Ishikawa (cell line): ENCODE data around the gene PSMC6.

Experiments
- CEBPB ChIP-seq: IDR thresholded peaks from 2 replicates; pipeline ENCODE4 v1.6.1; 2012
- CREB1 ChIP-seq: IDR thresholded peaks from 2 replicates; pipeline ENCODE4 v1.6.1; 2012; ENCODE audit warnings: low read depth
- EGR1 ChIP-seq: IDR thresholded peaks from 2 replicates; pipeline ENCODE4 v1.6.1; 2012
- EP300 ChIP-seq: IDR thresholded peaks from 2 replicates; pipeline ENCODE4 v1.6.1; 2012; ENCODE audit warnings: borderline replicate concordance
- FOXM1 ChIP-seq: IDR thresholded peaks from 2 replicates; pipeline ENCODE4 v1.6.1; 2012; ENCODE audit warnings: low read depth, borderline replicate concordance
- NFIC ChIP-seq: IDR thresholded peaks from 2 replicates; pipeline ENCODE4 v1.6.1; 2012
- RAD21 ChIP-seq: IDR thresholded peaks from 2 replicates; pipeline ENCODE4 v1.6.1; 2012; ENCODE audit warnings: low read depth
- TAF1 ChIP-seq: IDR thresholded peaks from 2 replicates; pipeline ENCODE4 v1.6.1; 2012; ENCODE audit warnings: low read depth, mild to moderate bottlenecking
- TCF12 ChIP-seq: IDR thresholded peaks from 2 replicates; pipeline ENCODE4 v1.6.1; 2012; ENCODE audit warnings: low read depth
- TEAD4 ChIP-seq: IDR thresholded peaks from 2 replicates; pipeline ENCODE4 v1.6.1; 2012
- YY1 ChIP-seq: IDR thresholded peaks from 2 replicates; pipeline ENCODE4 v1.6.1; 2012; ENCODE audit warnings: low read depth
- ZBTB7A ChIP-seq: IDR thresholded peaks from 2 replicates; pipeline ENCODE4 v1.6.1; 2012; ENCODE audit warnings: low read depth
- TF ChIP-seq, protein P1 (sequence below): IDR thresholded peaks from 2 replicates; pipeline ENCODE4 v1.6.1; 2012; ENCODE audit warnings: low read depth, mild to moderate bottlenecking
- TF ChIP-seq, protein P2 (sequence below): IDR thresholded peaks from 2 replicates; pipeline ENCODE4 v1.6.1; 2012
- TF ChIP-seq, protein P3 (sequence below): IDR thresholded peaks from 2 replicates; pipeline ENCODE4 v1.6.1; 2012

PSMC6 gene

DNA sequence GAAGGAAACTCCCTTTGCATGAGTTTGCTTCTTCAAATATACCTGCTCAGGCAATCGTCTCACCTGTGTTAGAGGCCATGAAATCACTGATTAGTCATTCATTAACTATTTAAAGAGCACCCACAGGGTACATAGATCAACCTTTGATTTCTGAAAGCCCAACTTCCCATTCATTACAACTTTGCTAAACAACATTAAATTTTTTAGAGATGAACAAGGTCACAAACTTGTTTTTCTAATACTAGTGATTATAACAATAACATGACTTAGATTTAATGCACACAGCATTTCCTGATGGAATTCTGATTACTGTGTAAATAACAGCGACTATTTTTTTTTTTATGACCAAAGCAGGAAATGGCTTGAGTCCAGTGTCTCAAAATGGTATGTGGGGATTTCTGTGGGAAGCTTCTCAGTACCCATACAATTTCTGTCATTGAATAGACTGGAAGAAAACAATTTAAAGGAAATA lies 6.3 kb upstream of the PSMC6 start:
- TF ChIP-seq RAD21 (no peak), EGR1 (no peak), CEBPB (no peak), EP300 (no peak), CREB1 (no peak), TEAD4 (no peak), TCF12 (no peak; the same call in 1 of the 2 replicates), YY1 (no peak), FOXM1 (no peak)
- TF ChIP-seq, protein P1, sequence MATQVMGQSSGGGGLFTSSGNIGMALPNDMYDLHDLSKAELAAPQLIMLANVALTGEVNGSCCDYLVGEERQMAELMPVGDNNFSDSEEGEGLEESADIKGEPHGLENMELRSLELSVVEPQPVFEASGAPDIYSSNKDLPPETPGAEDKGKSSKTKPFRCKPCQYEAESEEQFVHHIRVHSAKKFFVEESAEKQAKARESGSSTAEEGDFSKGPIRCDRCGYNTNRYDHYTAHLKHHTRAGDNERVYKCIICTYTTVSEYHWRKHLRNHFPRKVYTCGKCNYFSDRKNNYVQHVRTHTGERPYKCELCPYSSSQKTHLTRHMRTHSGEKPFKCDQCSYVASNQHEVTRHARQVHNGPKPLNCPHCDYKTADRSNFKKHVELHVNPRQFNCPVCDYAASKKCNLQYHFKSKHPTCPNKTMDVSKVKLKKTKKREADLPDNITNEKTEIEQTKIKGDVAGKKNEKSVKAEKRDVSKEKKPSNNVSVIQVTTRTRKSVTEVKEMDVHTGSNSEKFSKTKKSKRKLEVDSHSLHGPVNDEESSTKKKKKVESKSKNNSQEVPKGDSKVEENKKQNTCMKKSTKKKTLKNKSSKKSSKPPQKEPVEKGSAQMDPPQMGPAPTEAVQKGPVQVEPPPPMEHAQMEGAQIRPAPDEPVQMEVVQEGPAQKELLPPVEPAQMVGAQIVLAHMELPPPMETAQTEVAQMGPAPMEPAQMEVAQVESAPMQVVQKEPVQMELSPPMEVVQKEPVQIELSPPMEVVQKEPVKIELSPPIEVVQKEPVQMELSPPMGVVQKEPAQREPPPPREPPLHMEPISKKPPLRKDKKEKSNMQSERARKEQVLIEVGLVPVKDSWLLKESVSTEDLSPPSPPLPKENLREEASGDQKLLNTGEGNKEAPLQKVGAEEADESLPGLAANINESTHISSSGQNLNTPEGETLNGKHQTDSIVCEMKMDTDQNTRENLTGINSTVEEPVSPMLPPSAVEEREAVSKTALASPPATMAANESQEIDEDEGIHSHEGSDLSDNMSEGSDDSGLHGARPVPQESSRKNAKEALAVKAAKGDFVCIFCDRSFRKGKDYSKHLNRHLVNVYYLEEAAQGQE: no peak

DNA sequence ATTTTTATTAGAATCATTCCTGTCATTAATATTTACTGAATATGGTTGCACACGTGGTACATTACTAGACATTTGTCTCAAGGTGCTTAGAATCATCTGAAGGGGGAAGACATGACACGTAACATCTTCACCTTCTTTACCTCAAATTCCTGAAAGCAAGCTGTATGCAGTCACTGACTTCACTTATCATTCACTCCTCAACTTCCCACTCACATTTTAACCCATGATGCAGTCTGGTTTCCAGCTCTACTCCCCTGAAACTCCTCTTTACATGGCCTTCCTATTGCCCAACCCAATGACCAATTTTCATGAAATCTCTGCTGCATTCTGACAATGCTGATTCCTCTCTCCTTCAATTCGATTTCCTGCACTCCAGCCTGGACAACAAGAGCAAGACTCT lies 5.8 kb upstream of the PSMC6 start:
- TF ChIP-seq EP300: no peak
- TF ChIP-seq TAF1: no peak
- TF ChIP-seq, protein P2, sequence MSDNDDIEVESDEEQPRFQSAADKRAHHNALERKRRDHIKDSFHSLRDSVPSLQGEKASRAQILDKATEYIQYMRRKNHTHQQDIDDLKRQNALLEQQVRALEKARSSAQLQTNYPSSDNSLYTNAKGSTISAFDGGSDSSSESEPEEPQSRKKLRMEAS: no peak
- TF ChIP-seq, protein P1: no peak
- TF ChIP-seq ZBTB7A: no peak
- TF ChIP-seq NFIC: no peak
- TF ChIP-seq CEBPB: no peak
- no peak for TF ChIP-seq CREB1
- TF ChIP-seq TCF12: no peak
- TF ChIP-seq YY1: no peak
- TF ChIP-seq RAD21: no peak
- TF ChIP-seq EGR1: no peak
- no peak for TF ChIP-seq TEAD4
- TF ChIP-seq, protein P3, sequence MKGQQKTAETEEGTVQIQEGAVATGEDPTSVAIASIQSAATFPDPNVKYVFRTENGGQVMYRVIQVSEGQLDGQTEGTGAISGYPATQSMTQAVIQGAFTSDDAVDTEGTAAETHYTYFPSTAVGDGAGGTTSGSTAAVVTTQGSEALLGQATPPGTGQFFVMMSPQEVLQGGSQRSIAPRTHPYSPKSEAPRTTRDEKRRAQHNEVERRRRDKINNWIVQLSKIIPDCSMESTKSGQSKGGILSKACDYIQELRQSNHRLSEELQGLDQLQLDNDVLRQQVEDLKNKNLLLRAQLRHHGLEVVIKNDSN: no peak
- no peak for TF ChIP-seq FOXM1

DNA sequence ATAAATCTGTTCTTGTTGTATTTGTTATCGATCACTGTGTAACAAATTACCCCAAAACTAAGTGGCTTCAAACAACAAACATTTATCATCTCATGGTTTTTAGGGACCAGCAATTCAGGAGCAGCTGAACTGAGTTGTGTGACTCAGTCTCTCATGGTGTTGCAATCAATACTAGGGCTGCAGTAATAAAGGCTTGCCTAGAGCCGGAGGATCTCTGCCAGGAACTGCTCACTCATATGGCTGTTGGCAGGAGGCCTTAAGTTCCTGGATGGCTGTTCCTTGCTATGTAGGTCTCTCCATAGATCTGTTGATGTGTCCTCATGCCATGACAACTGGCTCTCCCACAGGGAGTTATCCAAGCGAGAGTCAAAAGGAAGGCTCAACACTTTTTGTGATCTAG lies 3.8 kb upstream of the PSMC6 start:
- TF ChIP-seq RAD21 (no peak), CEBPB (0 out of 2 replicates have a peak, but pooled peaks have one; percentile 23)

DNA sequence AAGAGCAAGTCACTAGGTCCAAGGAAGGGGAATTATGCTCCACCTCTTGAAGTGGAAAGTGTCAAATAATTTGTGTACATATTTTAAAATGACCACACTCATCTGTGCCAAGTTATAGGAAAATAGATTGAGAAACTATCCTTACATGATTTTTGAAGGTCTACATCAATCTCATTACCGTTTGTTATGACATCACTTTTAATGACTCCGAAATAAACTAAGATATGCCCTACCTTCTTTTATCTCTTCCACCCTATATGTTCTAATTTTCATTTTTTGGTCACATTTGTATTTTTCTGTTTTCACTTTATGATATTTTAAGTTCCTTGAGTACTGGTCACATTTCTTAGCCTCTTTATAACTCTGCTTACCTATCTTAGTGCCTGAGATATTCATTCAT lies 3.3 kb upstream of the PSMC6 start:
- TF ChIP-seq NFIC: no peak
- no peak for TF ChIP-seq CREB1
- TF ChIP-seq, protein P2: no peak
- no peak for TF ChIP-seq CEBPB
- TF ChIP-seq YY1: no peak
- TF ChIP-seq TCF12: no peak
- TF ChIP-seq ZBTB7A: no peak
- TF ChIP-seq, protein P3: no peak
- TF ChIP-seq, protein P1: no peak

DNA sequence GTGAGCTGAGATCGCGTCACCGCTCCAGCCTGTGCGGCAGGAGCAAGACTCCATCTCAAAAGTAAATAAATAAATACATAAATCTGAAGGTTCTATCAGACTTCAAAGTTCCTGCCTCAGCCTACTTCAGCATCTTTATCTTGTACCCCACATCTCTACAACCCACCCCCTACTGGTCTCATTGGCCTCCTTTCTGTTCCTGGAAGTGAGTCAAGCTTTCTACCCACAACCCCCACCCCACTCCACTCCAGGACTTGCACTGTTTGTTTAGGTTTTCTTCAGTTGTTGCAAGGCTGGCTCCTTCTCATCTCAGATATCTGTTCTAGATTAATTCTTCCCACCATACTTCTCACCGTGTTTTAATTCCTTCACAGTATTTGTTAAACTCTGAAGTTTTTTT lies 714 bp upstream of the PSMC6 start:
- no peak for TF ChIP-seq TCF12
- TF ChIP-seq, protein P3: no peak
- TF ChIP-seq RAD21: no peak
- no peak for TF ChIP-seq TAF1
- TF ChIP-seq, protein P2: no peak
- no peak for TF ChIP-seq FOXM1
- no peak for TF ChIP-seq EGR1
- no peak for TF ChIP-seq CEBPB
- no peak for TF ChIP-seq CREB1
- TF ChIP-seq, protein P1: no peak
- TF ChIP-seq YY1: no peak
- no peak for TF ChIP-seq ZBTB7A
- TF ChIP-seq TEAD4: no peak
- no peak for TF ChIP-seq NFIC
- TF ChIP-seq EP300: no peak
